ENCODE data around the gene NACC1. TPM values are rescaled to one million over a fixed set of nuclear protein-coding genes. Genes with fewer than 3 reads are reported as not detected.

The NACC1 gene
- total RNA-seq (2021) (101 and 133 TPM in 2 replicates), Bru-seq, nascent RNA (percentile 82 among the genes with signal in this experiment), BruChase-seq, experiment 1, labeled RNA remaining after a 2-hour chase (percentile 90 among the genes with signal in this experiment), BruChase-seq, experiment 2, labeled RNA remaining after a 6-hour chase (percentile 97 among the genes with signal in this experiment)
- long read RNA-seq, full-length matches to known transcripts, result 1 of 24 reads
- long read RNA-seq, partial matches to known transcripts, result 0 of 24 reads
- long read RNA-seq, other reads (novel, unspliced or antisense), result 23 of 24 reads

GRCh38 chr19:13117772-13118423 is at the start of gene NACC1:
Gene NACC1, plus strand, starts transcription at chr19:13118264. Its CDS starts 16,944 bp downstream, at chr19:13135208.
- H4K20me1 ChIP-seq (ENCODE audit: insufficient read depth), result peaks cover 40% of the 10 kb centered on the region
- peak within 1 kb of the TSS; percentile 77 for H3K27ac ChIP-seq
- no peaks in the 10 kb centered on the region for H3K9me2 ChIP-seq (ENCODE audit: insufficient read depth)
- peaks cover 83% of the 10 kb centered on the region for H3K79me2 ChIP-seq (ENCODE audit: low read depth)
- TF ChIP-seq CTCF (conservative IDR thresholded peaks at IDR 0.05) (no peak), EZH2 (IDR thresholded peaks at IDR 0.05; ENCODE audit: low read depth) (no peak)
- H3K9me3 ChIP-seq (ENCODE audit: insufficient read depth, low read depth), result no peaks in the 10 kb centered on the region
- peak within 1 kb of the TSS; percentile 83 for H3K4me2 ChIP-seq
- peak; percentile 72 to 92 for DNase-seq
- H3F3A ChIP-seq (ENCODE audit: insufficient read depth, low read depth), result peaks cover 23% of the 10 kb centered on the region; the same call in 1 of the 2 replicates
- intact Hi-C loops (cut with micrococcal nuclease; ENCODE audit: unreplicated experiment), result loop anchor here (1.0 to 10.0 kb wide), 2 partner anchors 33 to 147 kb away; no protein-coding TSS in a partner anchor
- CTCF ChIA-PET, result interaction anchor here (0.5 to 0.7 kb wide), 2 partner anchors 62 to 151 kb away, joined by 3 to 5 read pairs; no protein-coding TSS in a partner anchor
- H3K27me3 ChIP-seq (ENCODE audit: insufficient read depth, low read depth), result no peaks in the 10 kb centered on the region
- H2AFZ ChIP-seq, result peak within 1 kb of the TSS; percentile 76
- POLR2A ChIA-PET (ENCODE audit: unreplicated experiment), result interaction anchor here (0.5 to 0.6 kb wide), 3 partner anchors 29 to 329 kb away, joined by 3 to 8 read pairs (median 4); no protein-coding TSS in a partner anchor
- peaks cover 29% of the 10 kb centered on the region for H3K4me1 ChIP-seq (replicated peaks; ENCODE audit: insufficient read depth)
- no TSS peak for BruUV-seq (replicated peaks)
- H3K36me3 ChIP-seq (ENCODE audit: low read depth), result peaks cover 24% of the 10 kb centered on the region; the same call in 1 of the 2 replicates
- peak within 1 kb of the TSS; percentile 99 for H3K4me3 ChIP-seq

GRCh38 chr19:13069415-13070359 is 48.4 kb upstream of the NACC1 start:
- Histone ChIP-seq H3K4me3 (no peak overlapping the region), H3K4me2 (no peak overlapping the region), H3K27ac (no peak overlapping the region), H3K9me3 (ENCODE audit: insufficient read depth, low read depth) (no peaks in the 10 kb centered on the region), H3K79me2 (ENCODE audit: low read depth) (no peaks in the 10 kb centered on the region), H3K36me3 (ENCODE audit: low read depth) (no peaks in the 10 kb centered on the region), H3F3A (ENCODE audit: insufficient read depth, low read depth) (no peaks in the 10 kb centered on the region), H3K9me2 (ENCODE audit: insufficient read depth) (no peaks in the 10 kb centered on the region), H3K27me3 (ENCODE audit: insufficient read depth, low read depth) (peaks cover 55% of the 10 kb centered on the region; the same call in 1 of the 2 replicates), H3K4me1 (replicated peaks; ENCODE audit: insufficient read depth) (no peaks in the 10 kb centered on the region), H4K20me1 (ENCODE audit: insufficient read depth) (no peaks in the 10 kb centered on the region), H2AFZ (no peak overlapping the region)
- ChIA-PET POLR2A (ENCODE audit: unreplicated experiment) (no interaction called here), CTCF (interaction anchor here (1.2 kb wide), 1 partner anchor 8 kb away, joined by 5 read pairs; no protein-coding TSS in a partner anchor)
- no peak for TF ChIP-seq EZH2 (IDR thresholded peaks at IDR 0.05; ENCODE audit: low read depth)
- TF ChIP-seq CTCF (conservative IDR thresholded peaks at IDR 0.05), result no peak
- DNase-seq, result no peak
- no TSS peak for BruUV-seq (replicated peaks)
- intact Hi-C loops (cut with micrococcal nuclease; ENCODE audit: unreplicated experiment), result no loop called here
